Measurements from ENCODE around the gene LENG8. TPM values are rescaled to one million over a fixed set of nuclear protein-coding genes. Genes with fewer than 3 reads are reported as not detected.

The LENG8 gene
- total and polyA plus RNA-seq, 10 of the 15 experiments (the other 5 are each of a cell fraction or from before 2014, with no cell fraction given) = 2.3 to 145 (median 34.4) TPM

DNA sequence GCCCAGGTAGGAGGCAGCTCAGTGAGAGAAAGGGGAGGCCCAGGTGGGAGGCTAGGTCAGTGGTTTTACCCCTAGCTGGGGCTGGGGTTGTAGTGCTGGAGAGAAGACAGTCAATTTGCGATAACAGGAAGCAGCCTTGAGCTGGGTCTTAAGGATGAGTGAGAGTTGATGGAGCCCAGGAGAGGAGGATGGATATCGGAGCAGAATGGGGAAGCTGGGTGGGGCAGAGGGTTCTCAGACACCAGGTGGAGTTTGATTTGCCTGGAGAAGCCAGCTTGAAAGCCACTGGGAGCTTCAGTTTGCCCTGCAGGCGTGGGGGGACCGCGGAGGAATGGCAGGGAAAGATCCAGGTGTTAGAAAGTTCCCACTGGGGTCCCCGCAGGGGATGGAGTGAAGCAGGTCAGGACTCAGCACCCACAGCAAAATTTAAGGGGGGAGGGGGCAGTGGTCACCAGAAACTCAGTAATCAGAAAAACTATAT lies 24.9 kb downstream of the LENG8 start (continued):
- TF ChIP-seq, protein P1, sequence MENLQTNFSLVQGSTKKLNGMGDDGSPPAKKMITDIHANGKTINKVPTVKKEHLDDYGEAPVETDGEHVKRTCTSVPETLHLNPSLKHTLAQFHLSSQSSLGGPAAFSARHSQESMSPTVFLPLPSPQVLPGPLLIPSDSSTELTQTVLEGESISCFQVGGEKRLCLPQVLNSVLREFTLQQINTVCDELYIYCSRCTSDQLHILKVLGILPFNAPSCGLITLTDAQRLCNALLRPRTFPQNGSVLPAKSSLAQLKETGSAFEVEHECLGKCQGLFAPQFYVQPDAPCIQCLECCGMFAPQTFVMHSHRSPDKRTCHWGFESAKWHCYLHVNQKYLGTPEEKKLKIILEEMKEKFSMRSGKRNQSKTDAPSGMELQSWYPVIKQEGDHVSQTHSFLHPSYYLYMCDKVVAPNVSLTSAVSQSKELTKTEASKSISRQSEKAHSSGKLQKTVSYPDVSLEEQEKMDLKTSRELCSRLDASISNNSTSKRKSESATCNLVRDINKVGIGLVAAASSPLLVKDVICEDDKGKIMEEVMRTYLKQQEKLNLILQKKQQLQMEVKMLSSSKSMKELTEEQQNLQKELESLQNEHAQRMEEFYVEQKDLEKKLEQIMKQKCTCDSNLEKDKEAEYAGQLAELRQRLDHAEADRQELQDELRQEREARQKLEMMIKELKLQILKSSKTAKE (IDR thresholded peaks at IDR 0.05; ENCODE audit: low read depth, poor library complexity, severe bottlenecking) = no peak

DNA sequence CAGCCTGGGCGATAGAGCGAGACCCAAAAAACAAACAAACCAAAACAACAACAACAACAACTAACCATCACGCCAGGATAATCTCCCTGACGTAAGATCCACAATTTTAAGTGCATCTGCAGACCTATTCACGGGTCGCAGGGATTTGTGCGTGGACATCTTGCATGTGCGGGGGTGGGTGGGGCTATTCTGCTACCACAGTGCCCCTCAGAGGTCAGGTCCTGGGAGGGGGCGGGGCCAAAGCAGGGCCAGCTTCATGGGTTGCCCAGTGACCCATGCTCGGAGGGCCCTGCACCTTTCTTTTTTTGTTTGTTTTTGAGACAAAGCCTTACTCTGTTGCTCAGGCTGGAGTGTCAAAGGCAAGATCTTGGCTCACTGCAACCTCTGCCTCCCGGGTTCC lies 26.7 kb downstream of the LENG8 start:
- ChIA-PET RAD21 (ENCODE audit: unreplicated experiment) (no interaction called here), POLR2A (no interaction called here), SMC1A (ENCODE audit: uncharacterized antibody, unreplicated experiment) (interaction anchor here (1.4 to 7.3 kb wide), 2 partner anchors 176 to 199 kb away, joined by 6 to 70 read pairs; no protein-coding TSS in a partner anchor), CTCF (interaction anchor here (1.1 to 8.5 kb wide), 2 partner anchors 178 to 197 kb away, joined by 4 to 236 read pairs; no protein-coding TSS in a partner anchor)
- Histone ChIP-seq H3K4me1 (ENCODE audit: control insufficient read depth, insufficient read depth, low read length) (peaks cover 7% of the 10 kb centered on the region), H2AFZ (ENCODE audit: control insufficient read depth, low read depth, low read length) (no peak overlapping the region), H3K79me2 (ENCODE audit: control insufficient read depth, insufficient read depth, low read length) (no peaks in the 10 kb centered on the region), H3K27ac (ENCODE audit: control insufficient read depth, insufficient read depth) (no peak overlapping the region), H3K36me3 (ENCODE audit: control insufficient read depth in 2 of 2, insufficient read depth in 2 of 2, low read length in 1 of 2) (no peaks in the 10 kb centered on the region), H3K4me3 (no peak overlapping the region), H4K20me1 (ENCODE audit: control insufficient read depth, insufficient read depth) (no peaks in the 10 kb centered on the region), H3K4me2 (ENCODE audit: control insufficient read depth, insufficient read depth) (no peak overlapping the region), H3K27me3 (replicated peaks in 1 of 2; ENCODE audit: control insufficient read depth in 2 of 2, insufficient read depth in 2 of 2, low read length in 1 of 2) (peaks cover 0 to 3% of the 10 kb centered on the region in 2 experiments; a peak in 2 of 4 replicates), H3K9ac (ENCODE audit: control insufficient read depth, insufficient read depth, low read length) (no peak overlapping the region), H3K9me3 (replicated peaks; ENCODE audit: control insufficient read depth, insufficient read depth, low read length) (no peaks in the 10 kb centered on the region)
- BruUV-seq (replicated peaks) = no TSS peak
- in situ Hi-C loops (cut with MboI) (loop anchor here (5.0 to 10.0 kb wide), 3 partner anchors 177 to 449 kb away; no protein-coding TSS in a partner anchor), intact Hi-C loops (cut with micrococcal nuclease; ENCODE audit: unreplicated experiment) (loop anchor here (10.0 kb wide), 1 partner anchor 439 kb away; no protein-coding TSS in a partner anchor)
- TF ChIP-seq EP300 (IDR thresholded peaks at IDR 0.05; ENCODE audit: borderline replicate concordance in 1 of 2, control insufficient read depth in 1 of 2, low read depth in 2 of 2, low read length in 2 of 2) (no peak), NR2F1 (conservative IDR thresholded peaks at IDR 0.05) (no peak), EZH2 (IDR thresholded peaks at IDR 0.05; ENCODE audit: borderline replicate concordance, control insufficient read depth, low read depth, low read length) (no peak), TARDBP (IDR thresholded peaks at IDR 0.05; ENCODE audit: borderline replicate concordance) (no peak), CBX3 (IDR thresholded peaks at IDR 0.05; ENCODE audit: borderline replicate concordance, low read depth) (no peak), HDAC2 (IDR thresholded peaks at IDR 0.05) (no peak), NFIC (IDR thresholded peaks at IDR 0.05; ENCODE audit: low read depth, low read length) (no peak)
- TF ChIP-seq, protein P2, sequence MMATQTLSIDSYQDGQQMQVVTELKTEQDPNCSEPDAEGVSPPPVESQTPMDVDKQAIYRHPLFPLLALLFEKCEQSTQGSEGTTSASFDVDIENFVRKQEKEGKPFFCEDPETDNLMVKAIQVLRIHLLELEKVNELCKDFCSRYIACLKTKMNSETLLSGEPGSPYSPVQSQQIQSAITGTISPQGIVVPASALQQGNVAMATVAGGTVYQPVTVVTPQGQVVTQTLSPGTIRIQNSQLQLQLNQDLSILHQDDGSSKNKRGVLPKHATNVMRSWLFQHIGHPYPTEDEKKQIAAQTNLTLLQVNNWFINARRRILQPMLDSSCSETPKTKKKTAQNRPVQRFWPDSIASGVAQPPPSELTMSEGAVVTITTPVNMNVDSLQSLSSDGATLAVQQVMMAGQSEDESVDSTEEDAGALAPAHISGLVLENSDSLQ (IDR thresholded peaks at IDR 0.05) = no peak
- TF ChIP-seq, protein P3, sequence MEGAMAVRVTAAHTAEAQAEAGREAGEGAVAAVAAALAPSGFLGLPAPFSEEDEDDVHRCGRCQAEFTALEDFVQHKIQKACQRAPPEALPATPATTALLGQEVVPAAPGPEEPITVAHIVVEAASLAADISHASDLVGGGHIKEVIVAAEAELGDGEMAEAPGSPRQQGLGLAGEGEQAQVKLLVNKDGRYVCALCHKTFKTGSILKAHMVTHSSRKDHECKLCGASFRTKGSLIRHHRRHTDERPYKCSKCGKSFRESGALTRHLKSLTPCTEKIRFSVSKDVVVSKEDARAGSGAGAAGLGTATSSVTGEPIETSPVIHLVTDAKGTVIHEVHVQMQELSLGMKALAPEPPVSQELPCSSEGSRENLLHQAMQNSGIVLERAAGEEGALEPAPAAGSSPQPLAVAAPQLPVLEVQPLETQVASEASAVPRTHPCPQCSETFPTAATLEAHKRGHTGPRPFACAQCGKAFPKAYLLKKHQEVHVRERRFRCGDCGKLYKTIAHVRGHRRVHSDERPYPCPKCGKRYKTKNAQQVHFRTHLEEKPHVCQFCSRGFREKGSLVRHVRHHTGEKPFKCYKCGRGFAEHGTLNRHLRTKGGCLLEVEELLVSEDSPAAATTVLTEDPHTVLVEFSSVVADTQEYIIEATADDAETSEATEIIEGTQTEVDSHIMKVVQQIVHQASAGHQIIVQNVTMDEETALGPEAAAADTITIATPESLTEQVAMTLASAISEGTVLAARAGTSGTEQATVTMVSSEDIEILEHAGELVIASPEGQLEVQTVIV (IDR thresholded peaks at IDR 0.05; ENCODE audit: borderline replicate concordance, partially characterized antibody) = no peak
- TF ChIP-seq, protein P4, sequence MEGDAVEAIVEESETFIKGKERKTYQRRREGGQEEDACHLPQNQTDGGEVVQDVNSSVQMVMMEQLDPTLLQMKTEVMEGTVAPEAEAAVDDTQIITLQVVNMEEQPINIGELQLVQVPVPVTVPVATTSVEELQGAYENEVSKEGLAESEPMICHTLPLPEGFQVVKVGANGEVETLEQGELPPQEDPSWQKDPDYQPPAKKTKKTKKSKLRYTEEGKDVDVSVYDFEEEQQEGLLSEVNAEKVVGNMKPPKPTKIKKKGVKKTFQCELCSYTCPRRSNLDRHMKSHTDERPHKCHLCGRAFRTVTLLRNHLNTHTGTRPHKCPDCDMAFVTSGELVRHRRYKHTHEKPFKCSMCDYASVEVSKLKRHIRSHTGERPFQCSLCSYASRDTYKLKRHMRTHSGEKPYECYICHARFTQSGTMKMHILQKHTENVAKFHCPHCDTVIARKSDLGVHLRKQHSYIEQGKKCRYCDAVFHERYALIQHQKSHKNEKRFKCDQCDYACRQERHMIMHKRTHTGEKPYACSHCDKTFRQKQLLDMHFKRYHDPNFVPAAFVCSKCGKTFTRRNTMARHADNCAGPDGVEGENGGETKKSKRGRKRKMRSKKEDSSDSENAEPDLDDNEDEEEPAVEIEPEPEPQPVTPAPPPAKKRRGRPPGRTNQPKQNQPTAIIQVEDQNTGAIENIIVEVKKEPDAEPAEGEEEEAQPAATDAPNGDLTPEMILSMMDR (IDR thresholded peaks at IDR 0.05 in 2 of 3, conservative IDR thresholded peaks at IDR 0.05 in 1 of 3; ENCODE audit: control insufficient read depth in 2 of 3, extremely low read depth in 1 of 3, insufficient read depth in 1 of 3, low read depth in 3 of 3, low read length in 3 of 3) = no peak
- ATAC-seq = no peak
- no peak for DNase-seq (ENCODE audit: low read depth, low spot score)
- WGBS (ENCODE audit: insufficient coverage, insufficient replicate concordance, low lambda C conversion rate, missing lambda C conversion rate) = 70% methylated on average over 11 of the region's 11 CpGs
- no peak for FAIRE-seq

Data from GM12878 (cell line).